DMS153 treated with DMSO at 0.1 percent for 48 hours (cell line): ENCODE data around the gene KCNQ5.
"Not testable (repeated sequence)": the region's sequence is repeated elsewhere in the genome, so short reads cannot be mapped to it uniquely, and the experiment has no call there.

Source experiments
- DNase-seq: peaks from one replicate; lab custom pipeline; 2025; ENCODE audit not compliant: unreplicated experiment; lab: John Stamatoyannopoulos, UW

The KCNQ5 gene

GRCh38 chr6:72894091-72894490, 272.2 kb downstream of the KCNQ5 start:
- DNase-seq, result peak; percentile 60

- DNase-seq, result not testable (repeated sequence)
Measured at GRCh38 chr6:72898313-72898712, 276.4 kb downstream of the KCNQ5 start.

GRCh38 chr6:72905705-72906478, 284.0 kb downstream of the KCNQ5 start:
- DNase-seq, result no peak

- no peak for DNase-seq
Measured at GRCh38 chr6:72911463-72912155, 289.7 kb downstream of the KCNQ5 start.

- no peak for DNase-seq
Measured at GRCh38 chr6:72913797-72914196, 291.9 kb downstream of the KCNQ5 start.

- DNase-seq, result no peak
Measured at GRCh38 chr6:72916298-72916697, 294.4 kb downstream of the KCNQ5 start.

GRCh38 chr6:72916906-72917305, 295.0 kb downstream of the KCNQ5 start:
- no peak for DNase-seq

GRCh38 chr6:72922401-72922800, 300.5 kb downstream of the KCNQ5 start:
- no peak for DNase-seq

GRCh38 chr6:72925136-72925535, 303.3 kb downstream of the KCNQ5 start:
- no peak for DNase-seq

GRCh38 chr6:72930556-72931132, 308.8 kb downstream of the KCNQ5 start:
- DNase-seq, result no peak

GRCh38 chr6:72931325-72931887, 309.5 kb downstream of the KCNQ5 start:
- DNase-seq, result no peak

GRCh38 chr6:72933233-72933632, 311.4 kb downstream of the KCNQ5 start:
- DNase-seq, result no peak

GRCh38 chr6:72936766-72937559, 315.1 kb downstream of the KCNQ5 start:
- no peak for DNase-seq

GRCh38 chr6:72938104-72938503, 316.2 kb downstream of the KCNQ5 start:
- no peak for DNase-seq

- DNase-seq, result no peak
Measured at GRCh38 chr6:72939004-72939403, 317.1 kb downstream of the KCNQ5 start.

- DNase-seq, result no peak
Measured at GRCh38 chr6:72940265-72940664, 318.4 kb downstream of the KCNQ5 start.

GRCh38 chr6:72941263-72941662, 319.4 kb downstream of the KCNQ5 start:
- no peak for DNase-seq

- DNase-seq, result peak; percentile 77
Measured at GRCh38 chr6:72941751-72942150, 319.9 kb downstream of the KCNQ5 start.

GRCh38 chr6:72943699-72944098, 321.8 kb downstream of the KCNQ5 start:
- DNase-seq, result no peak

- DNase-seq, result no peak
Measured at GRCh38 chr6:72944660-72945059, 322.8 kb downstream of the KCNQ5 start.

GRCh38 chr6:72946774-72947173, 324.9 kb downstream of the KCNQ5 start:
- DNase-seq, result no peak
